Activated naive CD8-positive, alpha-beta T cell treated with anti-CD3 and anti-CD28 coated beads, Interleukin-2, amount 50 U/mL, for 24 hours (primary cell): ENCODE results near the gene TRRAP.
"Not testable (repeated sequence)": the region's sequence is repeated elsewhere in the genome, so short reads cannot be mapped to it uniquely, and the experiment has no call there.

Experiments used
- ATAC-seq: fragments of 150-1000 bp; cut with Tn5 transposase; one replicate; pipeline ENCODE4 v1.10.0; 2021
- DNase-seq: peaks from one replicate; pipeline ENCODE4 v3.0.0; 2021
- H3K27ac Mint-ChIP-seq: one replicate; pipeline ENCODE4 v1.8.0; 2021; ENCODE audit warnings: mild to moderate bottlenecking, mixed read lengths
- H3K27me3 Mint-ChIP-seq: one replicate; pipeline ENCODE4 v1.8.0; 2021; ENCODE audit warnings: mixed read lengths
- H3K36me3 Mint-ChIP-seq: one replicate; pipeline ENCODE4 v1.8.0; 2021; ENCODE audit warnings: low read depth, mixed read lengths
- H3K4me1 Mint-ChIP-seq: one replicate; pipeline ENCODE4 v1.8.0; 2021; ENCODE audit warnings: mixed read lengths
- H3K4me3 Mint-ChIP-seq: one replicate; pipeline ENCODE4 v1.8.0; 2021; ENCODE audit warnings: mild to moderate bottlenecking, moderate library complexity, mixed read lengths
- H3K9me3 Mint-ChIP-seq: one replicate; pipeline ENCODE4 v1.8.0; 2021; ENCODE audit warnings: mixed read lengths

Gene TRRAP

DNA sequence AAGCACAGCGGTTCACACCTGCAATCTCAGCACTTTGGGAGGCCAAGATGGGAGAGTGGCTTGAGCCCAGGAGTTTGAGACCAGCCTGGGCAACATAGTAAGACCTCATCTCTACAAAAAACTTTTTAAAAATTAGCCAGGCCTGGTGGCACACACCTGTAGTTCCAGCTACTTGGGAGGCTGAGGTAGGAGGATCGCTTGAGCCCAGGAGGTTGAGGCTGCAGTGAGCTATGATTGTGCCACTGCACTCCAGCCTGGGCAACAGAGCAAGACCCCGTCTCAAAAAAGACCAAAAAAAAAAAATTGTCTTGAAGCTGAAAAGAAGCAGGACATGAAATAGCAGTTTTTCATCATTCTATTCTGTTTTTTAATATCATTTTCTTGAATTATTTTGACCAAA is 166.5 kb downstream of the TRRAP start:
- not testable (repeated sequence) for DNase-seq, H3K4me1 Mint-ChIP-seq, H3K27ac Mint-ChIP-seq, ATAC-seq, H3K9me3 Mint-ChIP-seq, H3K27me3 Mint-ChIP-seq, H3K4me3 Mint-ChIP-seq
- H3K36me3 Mint-ChIP-seq: peaks cover 48% of the 10 kb centered on the region

DNA sequence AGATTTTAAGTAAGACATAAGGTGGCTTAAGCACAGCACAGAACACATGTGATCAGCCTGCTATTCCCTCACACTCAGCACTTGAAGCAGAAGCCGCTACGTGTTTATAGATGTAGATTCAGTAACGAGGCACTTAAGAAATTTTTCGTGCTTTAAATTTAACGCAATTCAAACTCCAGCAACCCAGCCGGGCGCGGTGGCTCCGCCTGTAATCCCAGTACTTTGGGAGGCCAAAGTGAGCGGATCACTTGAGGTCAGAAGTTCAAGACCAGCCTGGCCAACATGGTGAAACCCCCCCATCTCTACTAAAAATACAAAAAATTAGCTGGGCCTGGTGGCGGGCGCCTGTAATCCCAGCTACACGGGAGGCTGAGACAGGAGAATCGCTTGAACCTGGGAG is 167.9 kb downstream of the TRRAP start:
- DNase-seq, H3K27ac Mint-ChIP-seq, H3K27me3 Mint-ChIP-seq, H3K4me3 Mint-ChIP-seq, H3K9me3 Mint-ChIP-seq, ATAC-seq: not testable (repeated sequence)
- peaks cover 51% of the 10 kb centered on the region for H3K36me3 Mint-ChIP-seq
- H3K4me1 Mint-ChIP-seq: peaks cover 12% of the 10 kb centered on the region

DNA sequence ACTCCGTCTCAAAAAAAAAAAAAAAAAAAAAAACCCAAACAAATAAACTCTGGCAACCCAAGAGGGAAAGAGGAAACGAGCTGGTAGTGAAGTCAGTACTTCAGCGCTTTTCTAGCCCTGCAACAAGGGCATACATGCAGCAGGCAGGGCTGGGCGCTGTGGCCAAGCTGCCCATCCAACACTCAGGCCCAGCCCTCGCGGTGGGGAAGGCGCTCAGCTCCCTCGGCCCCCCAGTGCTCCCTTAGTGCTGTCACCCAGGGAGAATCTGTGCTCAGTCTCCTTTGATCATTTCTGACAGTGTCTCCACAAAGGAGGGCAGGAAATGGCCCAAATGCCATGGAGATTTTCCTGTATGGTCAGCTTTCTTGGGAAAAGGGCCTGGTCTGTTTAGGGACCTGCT is 168.4 kb downstream of the TRRAP start:
- peaks cover 50% of the 10 kb centered on the region for H3K36me3 Mint-ChIP-seq
- no peak overlapping the region for H3K27ac Mint-ChIP-seq
- DNase-seq: no peak
- no peaks in the 10 kb centered on the region for H3K27me3 Mint-ChIP-seq
- H3K4me1 Mint-ChIP-seq: peaks cover 15% of the 10 kb centered on the region
- no peak overlapping the region for H3K4me3 Mint-ChIP-seq
- no peaks in the 10 kb centered on the region for H3K9me3 Mint-ChIP-seq
- ATAC-seq: no peak

DNA sequence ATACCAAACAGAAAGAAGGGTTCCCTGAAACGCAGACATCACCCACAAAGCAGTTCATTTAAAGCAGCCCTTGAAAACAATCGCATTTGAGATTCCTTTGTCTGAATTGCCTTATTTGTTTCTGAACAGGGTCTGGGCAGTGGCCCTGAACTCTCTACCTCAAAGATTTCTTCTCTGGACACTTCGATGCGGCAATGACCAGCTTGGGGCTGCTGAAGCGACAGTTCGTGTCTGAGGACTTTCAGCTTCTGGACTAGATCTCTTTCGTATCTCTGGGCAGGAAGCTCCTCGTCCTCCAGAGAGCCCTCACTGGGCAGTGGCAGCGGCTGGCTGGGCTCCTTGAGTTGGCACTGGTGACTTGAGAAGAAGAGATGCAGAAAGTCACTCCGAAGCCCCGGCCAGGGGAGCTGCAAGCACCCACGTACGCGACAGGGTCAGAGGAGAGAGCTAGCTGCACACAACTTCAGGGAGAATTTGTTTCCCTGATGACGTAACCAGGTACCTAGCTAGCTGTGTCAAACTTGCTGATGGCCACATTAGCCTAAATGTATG is 169.3 kb downstream of the TRRAP start:
- Mint-ChIP-seq H3K4me1 (peaks cover 15% of the 10 kb centered on the region), H3K36me3 (peaks cover 53% of the 10 kb centered on the region), H3K9me3 (no peaks in the 10 kb centered on the region), H3K4me3 (no peak overlapping the region), H3K27me3 (no peaks in the 10 kb centered on the region), H3K27ac (no peak overlapping the region)
- no peak for DNase-seq
- no peak for ATAC-seq

DNA sequence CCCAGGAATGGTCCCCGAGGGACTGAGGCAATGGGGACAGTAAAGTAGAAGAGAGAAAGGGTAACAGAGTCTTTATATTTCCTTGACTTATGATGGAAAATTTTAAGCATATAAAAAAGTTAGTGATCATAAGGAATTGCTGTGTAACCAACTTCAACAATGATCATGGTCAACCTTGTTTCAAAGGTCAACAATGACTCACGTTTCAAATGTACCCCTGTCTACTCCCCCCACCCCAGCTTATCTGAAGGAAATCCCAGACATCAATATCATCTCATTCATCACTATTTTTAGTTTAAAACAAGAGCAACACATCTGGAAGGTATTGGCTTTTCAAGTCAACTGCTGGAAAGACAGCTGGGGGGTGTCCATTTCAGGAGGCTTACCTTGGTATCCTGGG is 172.6 kb downstream of the TRRAP start:
- Mint-ChIP-seq H3K9me3 (no peaks in the 10 kb centered on the region), H3K4me3 (no peak overlapping the region), H3K36me3 (peaks cover 39% of the 10 kb centered on the region), H3K27me3 (no peaks in the 10 kb centered on the region), H3K4me1 (peaks cover 15% of the 10 kb centered on the region), H3K27ac (peak overlapping the region; percentile 76)
- DNase-seq (no peak), ATAC-seq (peak; percentile 61)

DNA sequence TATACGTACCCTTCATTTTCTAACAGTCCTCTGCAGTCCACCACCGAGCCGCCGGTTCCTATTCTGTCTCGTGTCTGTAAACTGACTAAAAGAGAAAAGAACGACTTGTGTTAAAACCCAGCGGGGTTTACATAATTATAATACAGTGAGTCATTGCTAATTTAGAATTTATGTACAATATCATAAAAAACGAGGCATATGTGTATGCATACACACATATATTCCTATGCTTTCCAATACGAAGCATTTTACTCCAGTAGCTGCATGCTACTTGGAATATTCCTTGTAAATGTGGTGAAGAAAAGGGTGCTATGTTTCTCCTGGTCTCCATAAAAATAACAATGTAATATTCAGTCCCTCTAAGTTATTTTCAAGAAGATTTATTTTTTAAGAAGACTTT is 176.4 kb downstream of the TRRAP start:
- H3K27ac Mint-ChIP-seq: no peak overlapping the region
- no peaks in the 10 kb centered on the region for H3K27me3 Mint-ChIP-seq
- H3K4me3 Mint-ChIP-seq: no peak overlapping the region
- DNase-seq (no peak), ATAC-seq (no peak)
- H3K36me3 Mint-ChIP-seq: peaks cover 35% of the 10 kb centered on the region
- no peaks in the 10 kb centered on the region for H3K9me3 Mint-ChIP-seq
- peaks cover 15% of the 10 kb centered on the region for H3K4me1 Mint-ChIP-seq

DNA sequence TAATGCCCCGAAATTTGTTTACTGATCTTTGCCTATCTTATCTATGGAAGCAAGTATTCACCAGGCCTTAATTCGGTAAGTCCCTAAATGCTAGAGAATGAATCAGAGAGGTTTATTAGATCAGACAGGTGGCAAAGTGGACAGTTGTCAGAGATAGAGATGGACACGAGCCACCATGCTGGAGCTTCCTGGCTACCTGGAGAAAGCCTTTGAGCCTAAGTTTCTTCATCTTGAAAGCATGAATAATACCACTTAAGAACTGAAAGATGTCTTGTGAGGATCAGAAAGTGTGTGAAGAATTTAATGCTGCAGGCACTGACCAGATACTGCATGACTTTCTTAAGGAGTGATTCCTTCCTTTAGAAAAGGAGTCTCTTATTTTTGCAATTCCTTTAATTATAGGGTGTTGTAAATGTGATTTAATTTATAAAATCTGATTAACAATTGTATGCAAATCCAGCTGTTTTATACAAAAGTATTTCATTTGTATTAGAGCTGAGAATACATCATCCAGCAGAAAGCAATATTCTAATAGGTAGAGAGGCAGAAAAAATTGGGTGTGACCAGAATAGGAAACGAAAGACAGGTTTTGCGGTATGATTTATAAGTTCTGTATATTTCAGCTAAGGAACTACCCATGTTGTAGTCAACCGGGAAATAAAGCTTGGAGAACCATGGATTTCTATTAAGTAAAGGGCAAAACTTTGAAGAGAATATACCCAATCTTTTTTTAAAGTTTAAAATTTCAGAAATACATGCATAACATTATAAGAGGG is 182.9 kb downstream of the TRRAP start:
- Mint-ChIP-seq H3K9me3 (no peaks in the 10 kb centered on the region), H3K4me1 (peaks cover 6% of the 10 kb centered on the region), H3K27ac (no peak overlapping the region), H3K4me3 (no peak overlapping the region), H3K36me3 (peaks cover 11% of the 10 kb centered on the region), H3K27me3 (no peaks in the 10 kb centered on the region)
- ATAC-seq (no peak), DNase-seq (no peak)
